ENCODE measurements around the gene ZNF37A.

ZNF37A gene

GRCh38 chr10:38112159-38112558, 18.0 kb downstream of the ZNF37A start:
- no peak overlapping the region for H3K4me3 ChIP-seq (replicated peaks; ENCODE audit: low read depth, low read length)
- DNase-seq (ENCODE audit: low read depth): no peak
- no peak for TF ChIP-seq CTCF (IDR thresholded peaks at IDR 0.05; ENCODE audit: low read length, missing control alignments)

GRCh38 chr10:38118072-38118807, 24.1 kb downstream of the ZNF37A start:
- H3K4me3 ChIP-seq (replicated peaks; ENCODE audit: low read depth, low read length): no peak overlapping the region
- peak; percentile 38 for DNase-seq (ENCODE audit: low read depth)
- TF ChIP-seq CTCF (IDR thresholded peaks at IDR 0.05; ENCODE audit: low read length, missing control alignments): no peak

GRCh38 chr10:38119038-38119437, 24.9 kb downstream of the ZNF37A start:
- DNase-seq (ENCODE audit: low read depth): no peak
- no peak overlapping the region for H3K4me3 ChIP-seq (replicated peaks; ENCODE audit: low read depth, low read length)
- TF ChIP-seq CTCF (IDR thresholded peaks at IDR 0.05; ENCODE audit: low read length, missing control alignments): no peak

GRCh38 chr10:38127812-38128211, 33.7 kb downstream of the ZNF37A start:
- H3K4me3 ChIP-seq (replicated peaks; ENCODE audit: low read depth, low read length): no peak overlapping the region
- no peak for TF ChIP-seq CTCF (IDR thresholded peaks at IDR 0.05; ENCODE audit: low read length, missing control alignments)
- no peak for DNase-seq (ENCODE audit: low read depth)

- no peak overlapping the region for H3K4me3 ChIP-seq (replicated peaks; ENCODE audit: low read depth, low read length)
- TF ChIP-seq CTCF (IDR thresholded peaks at IDR 0.05; ENCODE audit: low read length, missing control alignments): no peak
- peak; percentile 3 for DNase-seq (ENCODE audit: low read depth)
Observed at GRCh38 chr10:38143587-38143986, 49.5 kb downstream of the ZNF37A start.

GRCh38 chr10:38146579-38147333, 52.6 kb downstream of the ZNF37A start:
- DNase-seq (ENCODE audit: low read depth): no peak
- no peak for TF ChIP-seq CTCF (IDR thresholded peaks at IDR 0.05; ENCODE audit: low read length, missing control alignments)
- no peak overlapping the region for H3K4me3 ChIP-seq (replicated peaks; ENCODE audit: low read depth, low read length)
